CD4-positive, alpha-beta memory T cell (primary cell): Measurements from ENCODE around the gene CD2. TPM values are rescaled to one million over a fixed set of nuclear protein-coding genes. Genes with fewer than 3 reads are reported as not detected.

ENCODE experiments used
- CTCF ChIA-PET: fragments of 350-600 bp; sonication (Branson Sonifier 250); formaldehyde crosslinking; loops from one replicate; lab custom pipeline; 2021; ENCODE audit warnings: inconsistent platforms; ENCODE audit not compliant: partially characterized antibody; lab: Charles Lee
- POLR2A ChIA-PET: fragments of 350-600 bp; sonication (Branson Sonifier 250); formaldehyde crosslinking; loops from one replicate; lab custom pipeline; 2021; ENCODE audit not compliant: partially characterized antibody; lab: Charles Lee
- DNase-seq, 5 donors: peaks; one replicate each; pipeline versions ENCODE4 v3.0.0 to v3.0.0-alpha.2; 2020 to 2022; ENCODE audit warnings: mixed read lengths in 1 of 5
- H3K27ac ChIP-seq: one replicate; pipeline ENCODE4 v1.7.0; 2013; ENCODE audit warnings: low read depth, low read length
- H3K27me3 ChIP-seq: 2 replicates; pipeline ENCODE4 v1.7.0; 2013; ENCODE audit warnings: mild to moderate bottlenecking, low read length, moderate library complexity; ENCODE audit not compliant: insufficient read depth
- H3K36me3 ChIP-seq: 2 replicates; pipeline ENCODE4 v1.7.0; 2013; ENCODE audit warnings: mild to moderate bottlenecking, low read length, moderate library complexity; ENCODE audit not compliant: insufficient read depth
- H3K4me1 ChIP-seq: 2 replicates; pipeline ENCODE4 v1.7.0; 2013; ENCODE audit warnings: mild to moderate bottlenecking, low read length, moderate library complexity; ENCODE audit not compliant: insufficient read depth
- H3K4me3 ChIP-seq, 2 donors: one replicate each; pipeline ENCODE4 v1.7.0; 2013; ENCODE audit warnings: low read length in 2 of 2, mild to moderate bottlenecking in 1 of 2
- H3K9me3 ChIP-seq, 2 donors: one replicate each; pipeline ENCODE4 v1.7.0; 2013; ENCODE audit warnings: low read length in 2 of 2, control low read depth in 1 of 2; ENCODE audit not compliant: control insufficient read depth in 1 of 2
- H3K27ac Mint-ChIP-seq, 7 donors: one replicate each; pipeline ENCODE4 v1.8.0; 2020 to 2021; ENCODE audit warnings: mixed read lengths in 7 of 7, mild to moderate bottlenecking in 6 of 7, inconsistent platforms in 3 of 7, moderate library complexity in 3 of 7
- H3K27me3 Mint-ChIP-seq, 2 donors: one replicate each; pipeline ENCODE4 v1.8.0; 2020 to 2021; ENCODE audit warnings: mixed read lengths in 2 of 2
- H3K36me3 Mint-ChIP-seq, 2 donors: one replicate each; pipeline ENCODE4 v1.8.0; 2020 to 2021; ENCODE audit warnings: mixed read lengths in 2 of 2, inconsistent platforms in 1 of 2, mild to moderate bottlenecking in 1 of 2
- H3K4me1 Mint-ChIP-seq, 4 donors: one replicate each; pipeline ENCODE4 v1.8.0; 2020 to 2021; ENCODE audit warnings: mixed read lengths in 4 of 4, mild to moderate bottlenecking in 1 of 4
- H3K4me3 Mint-ChIP-seq, 8 donors: one replicate each; pipeline ENCODE4 v1.8.0; 2020 to 2021; ENCODE audit warnings: mixed read lengths in 8 of 8, mild to moderate bottlenecking in 7 of 8, moderate library complexity in 6 of 8, inconsistent platforms in 3 of 8
- H3K9me3 Mint-ChIP-seq, 8 donors: one replicate each; pipeline ENCODE4 v1.8.0; 2020 to 2021; ENCODE audit warnings: mixed read lengths in 8 of 8, mild to moderate bottlenecking in 5 of 8, inconsistent platforms in 3 of 8, moderate library complexity in 1 of 8
- intact Hi-C: fragments of 100-400 bp; cut with micrococcal nuclease; formaldehyde crosslinking; loops from one replicate; pipeline ENCODE4 v1.15.1; 2023
- polyA plus RNA-seq, 2 donors: library from polyadenylated mRNA; unstranded; fragments of 300-500 nt; fragmentation: Illumina TruSeq; gene quantifications; one replicate each; pipeline ENCODE4 v1.2.3, GENCODE V29; 2021
- total RNA-seq, 2 experiments: library from RNA; stranded (reverse); gene quantifications; one replicate each; pipeline ENCODE4 v1.2.3, GENCODE V29; 2021

The CD2 gene
- total and polyA plus RNA-seq, 4 experiments from 2014 or later: 305 to 471 (median 363) TPM

DNA sequence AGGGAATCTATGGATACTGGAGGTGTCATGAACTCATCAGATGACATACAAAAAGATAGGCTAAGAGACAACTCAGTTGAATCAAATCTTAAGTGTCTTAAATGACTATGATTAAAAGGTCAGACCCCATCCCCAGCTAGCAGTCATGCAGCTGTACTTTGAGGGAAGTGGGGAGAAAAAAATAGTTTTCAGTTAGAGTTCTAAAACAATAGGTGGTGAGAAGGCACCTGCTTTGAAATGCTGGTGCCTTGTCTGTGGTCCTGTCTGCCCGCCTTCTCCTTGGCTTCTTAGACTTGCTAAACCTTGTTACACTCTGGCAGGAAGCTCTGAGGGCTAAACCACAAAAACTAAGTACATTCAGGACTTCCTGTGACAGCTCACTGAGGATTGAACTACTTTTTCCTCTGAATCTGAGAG, 15.3 kb downstream of the CD2 start:
- peak overlapping the region; percentile 29 to 94 (median 74) for H3K4me3 Mint-ChIP-seq
- no peaks in the 10 kb centered on the region for H3K27me3 ChIP-seq
- intact Hi-C loops: loop anchor here (1.0 to 10.0 kb wide), 5 partner anchors 15 to 395 kb away; partner anchors contain the start of genes ATP1A1 and CD2
- peaks cover 35% of the 10 kb centered on the region for H3K36me3 ChIP-seq
- POLR2A ChIA-PET: interaction anchor here (0.6 to 33.0 kb wide), 20 partner anchors 9 to 869 kb away, joined by 3 to 1832 read pairs (median 8); partner anchors contain the start of genes CD2 and TTF2
- H3K4me1 Mint-ChIP-seq: peaks cover 75 to 91% (median 82%) of the 10 kb centered on the region in 4 donors
- H3K9me3 ChIP-seq: no peaks in the 10 kb centered on the region
- no peaks in the 10 kb centered on the region for H3K27me3 Mint-ChIP-seq
- CTCF ChIA-PET: interaction anchor here (0.9 to 15.3 kb wide), 18 partner anchors 8 to 290 kb away, joined by 3 to 276 read pairs (median 5); partner anchors contain the start of genes CD2 and TTF2
- H3K9me3 Mint-ChIP-seq: peaks cover 0 to 4% (median 0%) of the 10 kb centered on the region in 8 donors
- peak overlapping the region; percentile 88 for H3K27ac ChIP-seq
- H3K4me1 ChIP-seq: peaks cover 87% of the 10 kb centered on the region
- H3K4me3 ChIP-seq: peak overlapping the region in 1 of 2 donors; percentile 24
- H3K27ac Mint-ChIP-seq: peak overlapping the region; percentile 97 to 99 (median 98)
- peaks cover 50 to 54% of the 10 kb centered on the region in 2 donors for H3K36me3 Mint-ChIP-seq
- peak; percentile 85 to 94 (median 89) for DNase-seq

DNA sequence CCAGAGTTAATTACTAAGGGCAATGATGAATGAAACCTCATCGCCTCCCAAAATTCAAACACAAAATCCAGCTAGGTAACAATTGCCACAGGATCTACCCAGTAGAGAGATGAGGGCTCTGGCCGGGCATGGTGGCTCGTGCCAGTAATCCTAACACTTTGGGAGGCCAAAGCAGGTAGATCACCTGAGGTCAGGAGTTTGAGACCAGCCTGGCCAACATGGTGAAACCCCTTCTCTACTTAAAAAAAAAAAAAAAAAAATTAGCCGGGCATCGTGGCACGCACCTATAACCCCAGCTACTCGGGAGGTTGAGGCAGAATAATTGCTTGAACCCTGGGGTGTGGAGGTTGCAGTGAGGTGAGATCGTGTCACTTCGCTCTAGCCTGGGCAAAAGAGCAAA, 15.8 kb downstream of the CD2 start:
- Histone ChIP-seq H3K27ac (peak overlapping the region; percentile 88), H3K9me3 (no peaks in the 10 kb centered on the region), H3K36me3 (peaks cover 32% of the 10 kb centered on the region), H3K4me1 (peaks cover 83% of the 10 kb centered on the region), H3K27me3 (no peaks in the 10 kb centered on the region), H3K4me3 (peak overlapping the region in 1 of 2 donors; percentile 11)
- peaks cover 0 to 4% (median 0%) of the 10 kb centered on the region in 8 donors for H3K9me3 Mint-ChIP-seq
- CTCF ChIA-PET: interaction anchor here (0.9 to 15.3 kb wide), 17 partner anchors 8 to 290 kb away, joined by 3 to 276 read pairs (median 6); partner anchors contain the start of genes CD2 and TTF2
- intact Hi-C loops: loop anchor here (1.0 to 10.0 kb wide), 6 partner anchors 8 to 395 kb away; partner anchors contain the start of genes ATP1A1 and CD2
- H3K36me3 Mint-ChIP-seq: peaks cover 46 to 49% of the 10 kb centered on the region in 2 donors
- H3K27me3 Mint-ChIP-seq: no peaks in the 10 kb centered on the region
- POLR2A ChIA-PET: interaction anchor here (0.7 to 33.0 kb wide), 19 partner anchors 9 to 869 kb away, joined by 3 to 1832 read pairs (median 8); partner anchors contain the start of genes CD2 and TTF2
- peak overlapping the region; percentile 29 to 94 (median 79) for H3K4me3 Mint-ChIP-seq
- peak overlapping the region; percentile 97 to 99 (median 98) for H3K27ac Mint-ChIP-seq
- no peak for DNase-seq
- peaks cover 71 to 86% (median 78%) of the 10 kb centered on the region in 4 donors for H3K4me1 Mint-ChIP-seq

DNA sequence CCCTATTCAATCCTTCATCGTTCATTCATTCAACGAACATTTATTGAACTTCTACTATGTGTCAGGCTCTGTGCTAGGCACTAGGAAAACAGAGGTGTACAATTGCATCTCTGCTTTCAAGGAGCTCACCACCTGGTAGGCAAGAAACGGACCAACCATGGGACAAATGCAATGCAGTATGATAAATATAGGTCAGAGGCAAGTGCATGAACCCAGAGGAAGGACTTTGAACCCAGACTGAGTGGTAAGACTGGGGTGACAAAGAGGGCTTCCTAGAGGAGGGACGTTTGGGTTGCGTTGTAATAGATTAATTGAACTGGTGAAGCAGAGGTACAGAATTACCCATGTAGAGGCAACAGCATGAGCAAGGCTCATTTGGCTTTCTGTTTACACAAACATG, 16.4 kb downstream of the CD2 start:
- Histone ChIP-seq H3K4me3 (peak overlapping the region in 1 of 2 donors; percentile 11), H3K27me3 (no peaks in the 10 kb centered on the region), H3K36me3 (peaks cover 26% of the 10 kb centered on the region), H3K9me3 (no peaks in the 10 kb centered on the region), H3K27ac (peak overlapping the region; percentile 88), H3K4me1 (peaks cover 77% of the 10 kb centered on the region)
- Mint-ChIP-seq H3K4me1 (peaks cover 66 to 80% (median 72%) of the 10 kb centered on the region in 4 donors), H3K27ac (peak overlapping the region; percentile 97 to 99 (median 98)), H3K9me3 (peaks cover 0 to 4% (median 0%) of the 10 kb centered on the region in 8 donors), H3K4me3 (peak overlapping the region; percentile 0 to 94 (median 79)), H3K27me3 (no peaks in the 10 kb centered on the region), H3K36me3 (peaks cover 43 to 44% of the 10 kb centered on the region in 2 donors)
- intact Hi-C loops: loop anchor here (1.0 kb wide), 1 partner anchor 8 kb away; no protein-coding TSS in a partner anchor
- ChIA-PET CTCF (interaction anchor here (0.9 to 15.3 kb wide), 8 partner anchors 12 to 46 kb away, joined by 4 to 276 read pairs (median 34); partner anchors contain the start of gene CD2), POLR2A (interaction anchor here (0.7 to 33.0 kb wide), 14 partner anchors 8 to 643 kb away, joined by 3 to 1832 read pairs (median 9); partner anchors contain the start of genes CD2 and TTF2)
- DNase-seq: peak in 2 of 5 donors; percentile 42 to 62

DNA sequence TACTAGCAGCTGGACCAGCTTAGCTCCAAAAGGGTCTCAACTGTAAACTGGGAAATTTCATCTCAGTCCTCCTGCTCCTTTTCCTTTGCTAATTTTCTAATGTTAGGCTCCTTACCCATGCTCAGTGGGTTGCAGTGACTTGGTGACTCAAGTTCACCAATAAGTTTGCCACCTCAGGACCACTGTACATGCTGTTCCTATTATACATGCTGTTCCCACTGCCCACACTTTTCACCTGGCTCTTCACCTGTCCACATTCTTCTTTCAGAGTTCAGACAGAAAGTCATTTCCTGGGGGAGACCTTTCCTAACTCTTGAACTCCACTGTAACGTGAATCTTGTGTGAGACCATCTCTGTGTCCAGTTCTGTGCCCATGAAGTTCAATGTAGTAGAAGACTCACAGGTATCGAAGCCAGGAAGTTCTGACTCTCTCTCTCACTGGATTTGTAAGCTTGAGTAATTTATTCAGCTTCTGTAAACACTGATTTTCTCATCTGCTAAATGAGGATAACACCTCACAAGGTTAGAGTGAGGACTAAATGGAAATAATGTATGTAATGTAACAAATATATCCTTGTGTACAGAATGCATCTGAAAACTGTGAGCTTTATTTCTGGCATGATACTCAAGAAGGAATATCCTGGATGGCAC, 17.9 kb downstream of the CD2 start:
- Histone ChIP-seq H3K4me3 (no peak overlapping the region), H3K9me3 (no peaks in the 10 kb centered on the region), H3K27ac (peak overlapping the region; percentile 88), H3K4me1 (peaks cover 62% of the 10 kb centered on the region), H3K36me3 (peaks cover 19% of the 10 kb centered on the region), H3K27me3 (no peaks in the 10 kb centered on the region)
- Mint-ChIP-seq H3K27ac (peak overlapping the region; percentile 67 to 99 (median 98)), H3K36me3 (peaks cover 28 to 30% of the 10 kb centered on the region in 2 donors), H3K4me1 (peaks cover 53 to 65% (median 62%) of the 10 kb centered on the region in 4 donors), H3K9me3 (peaks cover 0 to 4% (median 0%) of the 10 kb centered on the region in 8 donors), H3K4me3 (peak overlapping the region in 7 of 8 donors; percentile 4 to 81 (median 31)), H3K27me3 (no peaks in the 10 kb centered on the region)
- CTCF ChIA-PET: interaction anchor here (0.8 to 15.3 kb wide), 10 partner anchors 8 to 280 kb away, joined by 3 to 276 read pairs (median 4); partner anchors contain the start of gene CD2
- POLR2A ChIA-PET: interaction anchor here (1.0 to 33.0 kb wide), 9 partner anchors 14 to 835 kb away, joined by 3 to 1832 read pairs (median 6); partner anchors contain the start of genes CD2 and TTF2
- intact Hi-C loops: no loop called here
- DNase-seq: no peak

DNA sequence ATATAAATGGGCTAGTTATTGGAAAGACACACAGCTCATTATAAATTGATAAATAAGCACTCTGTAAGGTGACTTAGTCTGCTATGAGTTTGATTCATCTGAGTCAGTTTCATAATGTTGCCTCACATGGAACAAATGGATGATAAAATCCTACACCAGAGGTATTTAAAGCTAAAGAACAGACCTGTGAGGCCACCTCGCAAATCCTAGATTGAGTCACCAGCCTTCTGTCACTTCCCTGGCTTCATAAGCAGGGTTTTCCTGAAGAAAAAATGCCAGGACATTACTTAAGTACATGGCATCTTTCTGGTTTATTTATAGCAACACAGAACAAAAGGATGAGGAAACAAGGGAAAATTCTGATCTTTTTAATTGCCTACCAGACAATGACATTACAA, 18.4 kb downstream of the CD2 start:
- H3K4me3 Mint-ChIP-seq: peak overlapping the region in 5 of 8 donors; percentile 27 to 81 (median 48)
- intact Hi-C loops: no loop called here
- peaks cover 50 to 65% (median 63%) of the 10 kb centered on the region in 4 donors for H3K4me1 Mint-ChIP-seq
- no peak for DNase-seq
- Histone ChIP-seq H3K9me3 (no peaks in the 10 kb centered on the region), H3K27me3 (no peaks in the 10 kb centered on the region), H3K4me3 (no peak overlapping the region), H3K4me1 (peaks cover 56% of the 10 kb centered on the region), H3K27ac (peak overlapping the region; percentile 8), H3K36me3 (peaks cover 17% of the 10 kb centered on the region)
- ChIA-PET POLR2A (interaction anchor here (1.0 to 33.0 kb wide), 8 partner anchors 14 to 835 kb away, joined by 3 to 1832 read pairs (median 18); partner anchors contain the start of genes CD2 and TTF2), CTCF (interaction anchor here (0.8 to 15.3 kb wide), 8 partner anchors 8 to 280 kb away, joined by 3 to 276 read pairs (median 4); no protein-coding TSS in a partner anchor)
- H3K27ac Mint-ChIP-seq: peak overlapping the region in 5 of 7 donors; percentile 70 to 99 (median 98)
- peaks cover 0 to 4% (median 0%) of the 10 kb centered on the region in 8 donors for H3K9me3 Mint-ChIP-seq
- peaks cover 25 to 26% of the 10 kb centered on the region in 2 donors for H3K36me3 Mint-ChIP-seq
- no peaks in the 10 kb centered on the region for H3K27me3 Mint-ChIP-seq

DNA sequence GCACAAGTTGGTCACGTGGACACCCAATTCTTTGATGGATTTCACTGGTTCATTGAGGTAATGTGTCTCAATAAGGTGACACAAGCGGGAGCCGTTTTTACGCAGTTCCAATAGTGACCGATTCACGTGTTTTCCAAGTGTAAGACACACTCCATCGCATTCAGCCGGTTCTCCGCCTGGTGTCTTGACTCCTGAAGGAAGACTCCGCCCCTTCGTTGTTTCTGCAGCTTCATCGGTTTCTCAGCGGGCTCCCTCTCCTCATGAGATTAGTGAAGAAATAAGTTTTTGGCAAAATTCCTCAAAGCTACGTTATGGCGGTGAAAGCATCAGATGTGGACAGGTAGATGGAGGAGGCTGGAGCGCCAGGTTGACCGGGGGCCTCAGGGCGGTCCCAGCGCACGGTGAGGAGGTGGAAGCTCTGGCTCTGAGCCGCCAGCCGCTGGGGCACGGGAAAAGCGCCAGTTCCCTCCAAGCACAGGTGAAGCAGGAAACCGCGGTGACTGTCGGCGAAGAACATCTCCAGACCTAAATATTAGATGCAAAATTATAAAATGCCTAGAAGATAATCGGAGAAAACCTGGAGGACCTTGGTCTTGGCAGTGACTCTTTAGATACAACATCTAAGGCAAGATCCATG, 21.0 kb downstream of the CD2 start:
- peaks cover 33 to 51% (median 50%) of the 10 kb centered on the region in 4 donors for H3K4me1 Mint-ChIP-seq
- peak overlapping the region in 5 of 7 donors; percentile 25 to 68 (median 61) for H3K27ac Mint-ChIP-seq
- H3K9me3 ChIP-seq: no peaks in the 10 kb centered on the region
- no peaks in the 10 kb centered on the region for H3K36me3 ChIP-seq
- no peaks in the 10 kb centered on the region for H3K27me3 ChIP-seq
- peaks cover 6 to 7% of the 10 kb centered on the region in 2 donors for H3K36me3 Mint-ChIP-seq
- H3K9me3 Mint-ChIP-seq: peaks cover 0 to 4% (median 0%) of the 10 kb centered on the region in 8 donors
- no peaks in the 10 kb centered on the region for H3K27me3 Mint-ChIP-seq
- intact Hi-C loops: no loop called here
- H3K4me3 Mint-ChIP-seq: peak overlapping the region; percentile 17 to 80 (median 65)
- no peak for DNase-seq
- POLR2A ChIA-PET: interaction anchor here (0.6 to 33.0 kb wide), 4 partner anchors 10 to 40 kb away, joined by 3 to 1832 read pairs (median 860); partner anchors contain the start of gene CD2
- H3K4me1 ChIP-seq: peaks cover 31% of the 10 kb centered on the region
- no peak overlapping the region for H3K27ac ChIP-seq
- CTCF ChIA-PET: interaction anchor here (0.9 to 15.3 kb wide), 4 partner anchors 11 to 37 kb away, joined by 3 to 276 read pairs (median 4); no protein-coding TSS in a partner anchor
- no peak overlapping the region for H3K4me3 ChIP-seq
